ENCODE data around the gene TRMT11. TPM values are rescaled to one million over a fixed set of nuclear protein-coding genes. Genes with fewer than 3 reads are reported as not detected.
"Not testable (repeated sequence)": the region's sequence is repeated elsewhere in the genome, so short reads cannot be mapped to it uniquely, and the experiment has no call there.

TRMT11 gene
- polyA plus RNA-seq (ENCODE audit: insufficient read length in 10 of 10): 10 to 100 TPM in 9 of 10 donors, 1 to 10 TPM in 1; 9.8 to 18.0 (median 15.8) TPM
- long read RNA-seq, donor 1, partial matches to known transcripts: 0 of 3 reads
- long read RNA-seq, donor 1, other reads (novel, unspliced or antisense): 0 of 3 reads
- long read RNA-seq, donor 2, partial matches to known transcripts: 0 of 4 reads
- long read RNA-seq, donor 2, other reads (novel, unspliced or antisense): 0 of 4 reads
- long read RNA-seq, donor 3: 0 reads
- long read RNA-seq, donor 4, partial matches to known transcripts: 0 of 1 reads
- long read RNA-seq, donor 4, other reads (novel, unspliced or antisense): 0 of 1 reads
- long read RNA-seq, donor 5, partial matches to known transcripts: 0 of 4 reads
- long read RNA-seq, donor 5, other reads (novel, unspliced or antisense): 0 of 4 reads
- long read RNA-seq, donor 6: 0 reads
- long read RNA-seq, donor 7, partial matches to known transcripts: 0 of 1 reads
- long read RNA-seq, donor 7, other reads (novel, unspliced or antisense): 0 of 1 reads
- long read RNA-seq, donor 8, partial matches to known transcripts: 0 of 3 reads
- long read RNA-seq, donor 8, other reads (novel, unspliced or antisense): 0 of 3 reads
- long read RNA-seq, donor 9, partial matches to known transcripts: 0 of 1 reads
- long read RNA-seq, donor 9, other reads (novel, unspliced or antisense): 0 of 1 reads

DNA sequence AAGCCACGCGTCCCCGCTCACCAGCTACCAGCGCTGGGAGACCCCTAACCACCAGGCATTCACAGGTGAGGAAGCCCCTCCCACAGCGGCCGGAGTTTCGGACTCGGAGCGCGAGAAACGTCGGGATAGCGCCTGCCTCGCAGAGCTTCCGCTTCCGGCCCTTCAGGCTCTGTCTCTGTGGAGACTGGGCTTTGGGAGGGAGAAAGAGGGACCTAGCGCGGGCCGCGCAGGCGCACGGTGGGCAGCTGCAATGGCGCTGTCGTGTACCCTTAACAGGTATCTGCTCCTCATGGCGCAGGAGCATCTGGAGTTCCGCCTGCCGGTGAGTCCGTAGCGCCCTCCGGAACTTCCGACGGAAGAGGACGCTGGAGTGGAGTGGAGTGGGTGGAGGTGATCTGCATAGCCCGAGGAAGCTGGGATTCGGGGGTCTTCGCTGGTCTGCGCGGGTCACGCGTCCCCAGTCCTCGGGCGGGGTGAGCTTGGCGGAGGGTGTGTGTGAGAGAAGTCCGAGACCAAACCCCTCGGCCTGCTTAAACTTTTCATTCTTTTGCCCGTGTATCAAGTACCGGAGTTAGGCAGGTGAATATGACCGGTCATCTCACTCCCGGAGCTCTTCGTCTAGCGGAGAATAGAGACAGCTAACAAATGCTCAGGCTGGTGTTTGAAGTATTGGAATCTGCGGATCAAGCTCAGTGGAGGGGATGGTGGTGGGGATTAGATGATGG, at the start of gene TRMT11:
Gene TRMT11, plus strand, starts transcription at position 240 of the 725 bp plus-strand sequence. Its CDS starts 11 bp downstream, at position 251.
- peak; percentile 85 to 96 (median 92) for DNase-seq

- no peak for DNase-seq
Observed at GRCh38 chr6:125939026-125939425, 47.3 kb upstream of the TRMT11 start.

GRCh38 chr6:125939791-125940190, 46.5 kb upstream of the TRMT11 start:
- DNase-seq: no peak

- no peak for DNase-seq
Observed at GRCh38 chr6:125940247-125941041, 45.9 kb upstream of the TRMT11 start.

GRCh38 chr6:125942672-125943527, 43.4 kb upstream of the TRMT11 start:
- DNase-seq: no peak

GRCh38 chr6:125943528-125944433, 42.6 kb upstream of the TRMT11 start:
- no peak for DNase-seq

GRCh38 chr6:125944434-125944816, 41.9 kb upstream of the TRMT11 start:
- DNase-seq: peak in 2 of 3 donors; percentile 19 to 45

GRCh38 chr6:125944896-125945295, 41.4 kb upstream of the TRMT11 start:
- no peak for DNase-seq

- DNase-seq: no peak
Observed at GRCh38 chr6:125945378-125946141, 40.8 kb upstream of the TRMT11 start.

- DNase-seq: no peak
Observed at GRCh38 chr6:125947615-125948014, 38.7 kb upstream of the TRMT11 start.

GRCh38 chr6:125948455-125948854, 37.9 kb upstream of the TRMT11 start:
- no peak for DNase-seq

DNA sequence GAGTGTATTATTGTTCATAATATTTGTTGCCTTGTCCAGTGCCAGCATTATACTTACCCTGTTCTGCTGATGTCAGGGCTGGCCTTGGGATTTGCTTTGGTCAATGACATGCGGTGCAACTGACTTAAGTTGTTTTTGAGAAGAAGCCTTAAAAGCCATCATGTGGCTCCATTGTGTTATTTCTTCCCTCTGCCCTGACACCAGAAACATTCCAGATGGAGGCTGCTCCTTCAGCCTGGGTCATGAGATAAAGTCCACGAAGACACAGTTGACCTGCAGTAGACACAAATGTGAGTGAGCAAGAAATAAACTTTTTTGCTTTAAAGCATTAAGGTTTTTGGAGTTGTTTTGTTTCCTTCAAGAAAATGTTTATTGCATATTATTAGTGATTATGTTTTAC, 37.3 kb upstream of the TRMT11 start:
- no peak for DNase-seq

- DNase-seq: no peak
Observed at GRCh38 chr6:125950293-125950692, 36.0 kb upstream of the TRMT11 start.

DNA sequence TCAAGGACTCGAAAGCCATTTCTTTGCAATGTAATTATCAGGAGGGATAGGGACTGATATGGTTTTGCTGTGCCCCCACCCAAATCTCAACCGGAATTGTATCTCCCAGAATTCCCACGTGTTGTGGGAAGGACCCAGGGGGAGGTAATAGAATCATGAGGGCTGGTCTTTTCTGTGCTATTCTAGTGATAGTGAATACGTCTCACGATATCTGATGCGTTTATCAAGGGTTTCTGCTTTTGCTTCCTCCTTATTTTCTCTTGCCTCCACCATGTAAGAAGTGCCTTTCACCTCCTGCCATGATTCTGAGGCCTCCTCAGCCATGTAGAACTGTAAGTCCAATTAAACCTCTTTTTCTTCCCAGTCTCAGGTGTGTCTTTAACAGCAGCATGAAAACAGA, 35.6 kb upstream of the TRMT11 start:
- DNase-seq: not testable (repeated sequence)

DNA sequence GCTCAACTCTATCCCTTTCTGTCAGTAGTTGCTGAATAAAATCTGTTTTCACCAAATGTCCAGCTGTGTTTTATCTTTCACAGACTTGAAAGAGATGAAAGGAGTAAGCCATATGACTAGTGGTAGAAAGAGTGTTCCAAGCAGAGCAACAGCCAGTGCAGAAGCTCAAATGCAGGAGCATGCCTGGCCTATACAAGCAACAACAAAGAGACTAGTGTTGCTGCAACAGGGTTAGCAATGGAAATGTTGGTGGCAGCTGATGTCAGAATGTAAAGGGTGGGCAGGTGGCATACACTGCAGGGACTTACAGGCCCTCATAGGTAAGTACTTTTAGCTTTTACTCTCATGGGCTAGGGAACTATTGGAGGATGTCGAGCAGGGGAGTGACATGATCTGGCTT, 35.0 kb upstream of the TRMT11 start:
- no peak for DNase-seq

DNA sequence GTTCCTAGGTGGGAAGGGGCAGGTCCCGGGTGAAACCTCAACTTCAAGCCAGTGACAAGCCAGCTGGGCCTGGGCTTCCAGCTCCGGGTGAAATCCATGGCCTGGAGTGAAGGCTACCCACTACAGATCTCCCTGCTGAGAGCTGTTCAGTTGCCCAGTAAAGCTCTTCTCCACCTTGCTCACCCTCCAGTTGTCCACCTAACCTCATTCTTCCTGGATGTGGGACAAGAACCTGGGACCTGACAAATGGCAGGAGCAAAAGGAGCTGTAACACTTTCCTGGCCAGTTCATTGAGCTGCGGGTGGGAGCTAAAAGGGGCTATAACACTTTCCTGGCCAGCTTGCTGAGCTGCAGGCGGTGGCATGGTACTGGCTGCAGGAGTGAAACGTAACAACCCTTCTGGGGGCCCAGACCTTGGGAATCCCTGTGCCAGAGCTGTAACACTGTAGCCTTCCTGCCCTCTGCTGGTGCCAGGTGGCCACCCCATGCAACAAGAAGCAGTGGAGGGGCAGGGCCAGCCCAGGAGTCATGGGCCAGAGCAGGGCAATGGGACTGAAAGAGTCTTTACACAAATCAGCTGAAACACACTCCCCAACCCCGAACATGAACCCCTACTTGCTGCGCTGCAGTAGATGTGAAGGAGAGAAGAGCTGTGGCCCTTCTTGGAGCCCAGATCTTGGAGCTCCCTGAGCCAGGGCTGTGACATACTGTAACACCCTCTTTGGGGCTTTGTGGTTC, 33.4 kb upstream of the TRMT11 start:
- DNase-seq: no peak

GRCh38 chr6:125953502-125953875, 32.9 kb upstream of the TRMT11 start:
- no peak for DNase-seq

DNA sequence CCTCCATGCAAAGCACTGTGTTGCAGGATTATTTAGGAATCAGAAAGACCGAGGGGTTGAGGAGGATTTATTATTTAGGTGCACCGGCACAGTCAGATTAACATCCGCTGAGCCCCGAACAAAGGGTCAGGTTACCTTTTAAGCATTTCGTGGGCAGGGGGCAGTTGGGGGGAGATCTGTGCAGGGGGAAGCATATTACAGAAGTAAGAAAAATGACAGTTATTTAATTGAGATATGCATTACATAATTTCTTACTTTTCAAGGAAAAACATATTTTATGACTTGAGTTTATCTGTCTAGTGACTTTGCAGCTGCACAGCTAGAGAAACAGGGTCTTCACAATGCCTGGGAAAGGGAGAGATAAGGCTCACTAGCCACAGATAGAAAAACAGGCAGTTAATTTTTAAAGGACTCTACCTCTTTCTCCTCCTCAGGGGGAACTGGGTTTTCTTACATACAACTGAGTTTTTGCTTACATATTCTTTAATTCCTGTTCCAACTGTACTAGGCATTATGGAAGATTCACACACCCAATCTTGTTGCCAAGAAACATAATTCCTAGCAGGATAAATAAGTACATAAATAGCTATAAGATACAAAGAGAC, 31.5 kb upstream of the TRMT11 start:
- no peak for DNase-seq
